ENCODE measurements around the gene TAGLN3. TPM values are rescaled to one million over a fixed set of nuclear protein-coding genes. Genes with fewer than 3 reads are reported as not detected.
A peak's percentile ranks its signal among the peaks of the same experiment; 100 is the strongest.
"Not testable (repeated sequence)": the region's sequence is repeated elsewhere in the genome, so short reads cannot be mapped to it uniquely, and the experiment has no call there.

TAGLN3 gene
- total RNA-seq, 3 donors from 2014 or later, result not detected

DNA sequence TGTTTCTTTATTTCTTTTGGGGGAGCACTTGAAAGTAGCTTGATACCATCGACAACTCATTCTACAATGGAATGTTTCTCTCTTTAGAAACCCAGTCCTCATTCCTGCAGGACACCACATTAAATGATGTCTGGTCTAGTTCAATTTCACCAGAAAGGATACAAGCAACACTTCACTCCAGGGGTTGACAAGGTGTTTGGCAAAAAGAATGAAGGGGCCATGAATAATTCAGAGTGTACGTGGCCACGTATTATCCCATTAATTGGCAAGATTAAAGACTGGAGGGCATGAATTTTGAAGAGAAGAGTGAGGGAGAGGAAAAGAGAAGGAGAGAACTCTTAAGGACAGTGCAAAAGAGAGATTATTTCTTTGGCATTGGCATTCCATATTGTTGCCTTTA is 36.5 kb downstream of the TAGLN3 start:
- intact Hi-C loops (cut with DNase I; ENCODE audit: low total_unique reads), result no loop called here
- DNase-seq (ENCODE audit: low spot score in 2 of 2), result no peak
- H3K9me3 ChIP-seq, result no peaks in the 10 kb centered on the region
- H3K36me3 ChIP-seq, result no peaks in the 10 kb centered on the region
- H3K27me3 ChIP-seq, result no peaks in the 10 kb centered on the region
- H3K4me1 ChIP-seq, result no peaks in the 10 kb centered on the region
- H3K27ac ChIP-seq, result no peak overlapping the region
- TF ChIP-seq, protein P1, sequence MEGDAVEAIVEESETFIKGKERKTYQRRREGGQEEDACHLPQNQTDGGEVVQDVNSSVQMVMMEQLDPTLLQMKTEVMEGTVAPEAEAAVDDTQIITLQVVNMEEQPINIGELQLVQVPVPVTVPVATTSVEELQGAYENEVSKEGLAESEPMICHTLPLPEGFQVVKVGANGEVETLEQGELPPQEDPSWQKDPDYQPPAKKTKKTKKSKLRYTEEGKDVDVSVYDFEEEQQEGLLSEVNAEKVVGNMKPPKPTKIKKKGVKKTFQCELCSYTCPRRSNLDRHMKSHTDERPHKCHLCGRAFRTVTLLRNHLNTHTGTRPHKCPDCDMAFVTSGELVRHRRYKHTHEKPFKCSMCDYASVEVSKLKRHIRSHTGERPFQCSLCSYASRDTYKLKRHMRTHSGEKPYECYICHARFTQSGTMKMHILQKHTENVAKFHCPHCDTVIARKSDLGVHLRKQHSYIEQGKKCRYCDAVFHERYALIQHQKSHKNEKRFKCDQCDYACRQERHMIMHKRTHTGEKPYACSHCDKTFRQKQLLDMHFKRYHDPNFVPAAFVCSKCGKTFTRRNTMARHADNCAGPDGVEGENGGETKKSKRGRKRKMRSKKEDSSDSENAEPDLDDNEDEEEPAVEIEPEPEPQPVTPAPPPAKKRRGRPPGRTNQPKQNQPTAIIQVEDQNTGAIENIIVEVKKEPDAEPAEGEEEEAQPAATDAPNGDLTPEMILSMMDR (IDR thresholded peaks at IDR 0.05), result no peak
- TF ChIP-seq POLR2AphosphoS5 (IDR thresholded peaks at IDR 0.05) (no peak), POLR2A (IDR thresholded peaks at IDR 0.05) (no peak)
- no peak overlapping the region for H3K4me3 ChIP-seq

DNA sequence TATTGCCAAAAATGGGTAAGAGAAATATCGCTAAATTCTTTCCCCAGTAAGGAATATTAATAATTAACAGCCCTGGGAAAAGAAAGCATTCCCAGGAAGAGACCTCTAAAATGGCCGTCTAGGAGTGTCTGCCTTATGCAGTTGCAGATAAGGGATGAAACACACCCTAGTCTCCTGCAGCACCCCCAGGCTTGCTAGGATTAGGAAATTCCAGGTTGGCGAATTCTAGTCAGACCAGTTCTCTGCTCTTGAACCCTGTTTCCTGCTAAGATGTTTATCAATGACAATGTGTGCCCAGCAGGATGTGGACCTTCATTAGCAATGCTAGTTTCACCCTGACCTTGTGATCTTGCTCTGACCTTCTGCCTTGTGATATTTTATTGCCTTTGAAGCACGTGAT is 38.5 kb downstream of the TAGLN3 start:
- H3K4me3 ChIP-seq; H3K27me3 ChIP-seq; H3K27ac ChIP-seq; H3K36me3 ChIP-seq; H3K4me1 ChIP-seq; DNase-seq (ENCODE audit: low spot score in 2 of 2); H3K9me3 ChIP-seq; intact Hi-C loops (cut with DNase I; ENCODE audit: low total_unique reads): not testable (repeated sequence)

DNA sequence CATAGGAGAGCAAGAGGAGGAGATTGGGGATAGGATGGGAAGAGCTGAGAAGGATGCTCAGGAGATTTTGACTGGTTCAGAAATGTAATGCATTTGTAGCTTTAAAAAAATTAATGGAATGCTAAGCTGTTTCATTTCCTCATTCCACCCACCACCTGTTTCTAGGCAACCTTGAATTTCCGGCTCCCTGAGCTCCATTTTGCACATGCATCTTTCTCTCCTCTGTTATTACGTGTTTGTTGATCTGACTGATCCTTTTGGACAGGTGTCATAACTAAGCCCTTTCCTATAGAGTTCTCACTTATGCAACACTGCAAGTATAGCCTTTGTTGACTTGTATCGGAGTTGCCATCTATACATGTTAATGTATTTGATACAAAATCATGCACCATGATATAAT is 40.1 kb downstream of the TAGLN3 start:
- DNase-seq (ENCODE audit: low spot score in 2 of 2), result no peak
- no peaks in the 10 kb centered on the region for H3K36me3 ChIP-seq
- H3K27ac ChIP-seq, result no peak overlapping the region
- no peaks in the 10 kb centered on the region for H3K9me3 ChIP-seq
- TF ChIP-seq POLR2AphosphoS5 (IDR thresholded peaks at IDR 0.05), result no peak
- no peak for TF ChIP-seq POLR2A (IDR thresholded peaks at IDR 0.05)
- TF ChIP-seq, protein P1 (IDR thresholded peaks at IDR 0.05), result no peak
- H3K4me3 ChIP-seq, result no peak overlapping the region
- no peaks in the 10 kb centered on the region for H3K4me1 ChIP-seq
- no peaks in the 10 kb centered on the region for H3K27me3 ChIP-seq
- intact Hi-C loops (cut with DNase I; ENCODE audit: low total_unique reads), result no loop called here

DNA sequence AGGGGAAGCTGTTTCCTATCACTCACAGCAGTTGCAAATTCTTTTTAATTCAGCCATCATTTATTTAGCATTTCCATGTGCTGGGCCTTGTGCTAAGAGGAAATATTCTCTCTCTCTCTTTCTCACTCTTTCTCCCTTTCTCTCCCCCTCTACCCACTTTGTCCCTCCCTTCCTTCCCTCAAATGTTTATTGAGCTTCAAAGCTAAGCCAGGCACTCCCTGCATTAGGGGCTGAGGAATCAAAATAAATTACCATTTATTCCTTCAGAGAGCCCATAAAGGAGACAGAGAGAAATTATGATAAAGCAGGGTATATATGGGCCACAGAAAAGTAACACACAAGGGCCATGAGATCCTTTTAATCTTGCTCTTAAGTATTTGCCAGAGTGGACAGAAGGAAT is 42.6 kb downstream of the TAGLN3 start:
- intact Hi-C loops (cut with DNase I; ENCODE audit: low total_unique reads), result no loop called here
- no peak for DNase-seq (ENCODE audit: low spot score in 2 of 2)

DNA sequence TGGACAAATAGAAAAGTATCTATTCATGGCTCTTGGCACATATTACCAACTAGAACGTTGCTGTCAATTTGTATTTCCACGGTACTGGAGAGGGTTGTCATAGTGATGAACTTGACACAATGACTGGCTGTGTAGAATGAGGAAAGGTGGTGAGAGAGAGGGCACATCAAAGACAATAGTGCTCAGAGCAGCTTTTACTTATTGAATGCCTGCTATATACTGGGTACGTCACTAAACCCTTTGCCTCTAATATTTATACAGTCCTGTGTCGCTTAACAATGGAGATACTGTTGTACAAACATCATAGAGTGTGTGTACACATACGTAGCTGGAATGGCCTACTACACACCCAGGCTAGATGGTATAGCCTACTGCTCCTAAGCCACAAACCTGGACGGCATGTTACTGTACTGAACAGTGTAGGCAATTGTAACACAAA is 44.1 kb downstream of the TAGLN3 start:
- no peaks in the 10 kb centered on the region for H3K27me3 ChIP-seq
- intact Hi-C loops (cut with DNase I; ENCODE audit: low total_unique reads), result no loop called here
- DNase-seq (ENCODE audit: low spot score in 2 of 2), result no peak
- no peak overlapping the region for H3K4me3 ChIP-seq
- no peaks in the 10 kb centered on the region for H3K36me3 ChIP-seq
- H3K4me1 ChIP-seq, result no peaks in the 10 kb centered on the region
- no peaks in the 10 kb centered on the region for H3K9me3 ChIP-seq
- no peak for TF ChIP-seq POLR2A (IDR thresholded peaks at IDR 0.05)
- TF ChIP-seq POLR2AphosphoS5 (IDR thresholded peaks at IDR 0.05), result no peak
- TF ChIP-seq, protein P1 (IDR thresholded peaks at IDR 0.05), result no peak
- no peak overlapping the region for H3K27ac ChIP-seq

More for the DNA sequence above, 42.6 kb downstream of the TAGLN3 start:
- no peaks in the 10 kb centered on the region for H3K36me3 ChIP-seq
- no peak overlapping the region for H3K4me3 ChIP-seq
- TF ChIP-seq POLR2AphosphoS5 (IDR thresholded peaks at IDR 0.05), result no peak
- TF ChIP-seq POLR2A (IDR thresholded peaks at IDR 0.05), result no peak
- TF ChIP-seq, protein P1 (IDR thresholded peaks at IDR 0.05), result no peak
- no peaks in the 10 kb centered on the region for H3K27me3 ChIP-seq
- no peaks in the 10 kb centered on the region for H3K9me3 ChIP-seq
- H3K27ac ChIP-seq, result no peak overlapping the region
- H3K4me1 ChIP-seq, result no peaks in the 10 kb centered on the region

DNA sequence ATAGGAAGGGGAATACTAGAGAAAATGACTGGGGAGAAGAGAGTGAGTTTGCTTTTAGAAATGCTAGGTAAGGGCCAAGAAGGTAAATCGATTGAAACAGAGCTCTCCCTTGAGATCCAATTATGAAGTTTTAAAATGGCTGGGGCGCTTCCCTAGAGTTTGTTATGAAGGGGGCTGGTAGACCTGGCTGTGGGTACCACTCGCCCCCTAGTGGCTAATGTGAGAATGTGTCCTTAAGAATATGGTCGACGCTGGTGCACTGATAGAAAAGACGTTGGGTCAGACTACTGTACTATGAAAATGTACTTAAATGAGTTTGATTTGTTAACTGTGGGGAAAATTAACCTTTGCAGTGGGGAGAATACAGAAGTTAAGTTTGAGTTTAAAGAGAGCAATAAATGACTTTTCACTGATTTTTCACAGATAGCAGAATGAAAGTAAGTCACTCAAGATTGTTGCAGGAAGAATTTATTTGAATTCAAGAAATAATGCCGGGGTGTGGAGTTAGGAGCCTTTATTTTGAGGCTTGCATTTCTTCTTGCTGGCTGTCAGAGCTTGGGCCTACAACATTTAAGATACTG is 45.0 kb downstream of the TAGLN3 start:
- no peak overlapping the region for H3K27ac ChIP-seq
- H3K4me1 ChIP-seq, result no peaks in the 10 kb centered on the region
- TF ChIP-seq, protein P1 (IDR thresholded peaks at IDR 0.05), result peak; percentile 71 to 80 (median 72)
- no peak for TF ChIP-seq POLR2AphosphoS5 (IDR thresholded peaks at IDR 0.05)
- no peak for TF ChIP-seq POLR2A (IDR thresholded peaks at IDR 0.05)
- H3K4me3 ChIP-seq, result peak overlapping the region in 1 of 3 donors; percentile 5
- intact Hi-C loops (cut with DNase I; ENCODE audit: low total_unique reads), result no loop called here
- no peaks in the 10 kb centered on the region for H3K27me3 ChIP-seq
- DNase-seq (ENCODE audit: low spot score in 2 of 2), result peak in 1 of 2 donors; percentile 18
- H3K36me3 ChIP-seq, result no peaks in the 10 kb centered on the region
- H3K9me3 ChIP-seq, result no peaks in the 10 kb centered on the region
